Hypothalamus (tissue), 51 donors: ENCODE results near the gene KLC1.
A peak's percentile ranks its signal among the peaks of the same experiment; 100 is the strongest.
"Not testable (repeated sequence)": the region's sequence is repeated elsewhere in the genome, so short reads cannot be mapped to it uniquely, and the experiment has no call there.

Experiments used
- DNase-seq, 51 donors: peaks; one replicate each; lab custom pipeline; 2025; lab: John Stamatoyannopoulos, UW

Gene KLC1

DNA sequence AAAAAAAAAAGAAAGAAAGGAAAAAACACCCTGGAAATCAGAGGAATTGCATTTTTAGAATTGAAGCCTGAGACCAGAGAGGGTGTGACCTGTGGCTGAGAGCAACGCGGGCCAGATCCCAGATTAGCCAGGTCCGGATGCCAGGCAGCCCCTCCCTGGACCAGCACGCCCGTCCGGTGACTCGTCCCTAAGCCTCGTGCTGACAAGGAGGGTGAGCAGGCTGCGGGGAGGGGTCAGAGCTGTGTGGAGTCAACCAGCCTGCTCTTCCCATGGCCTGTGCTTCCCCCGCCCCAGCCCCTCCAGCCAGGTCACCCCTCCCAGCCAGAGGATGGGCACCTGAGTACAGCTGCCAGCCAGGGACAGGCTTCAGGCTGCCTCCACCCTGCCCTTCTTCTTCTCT lies 4.2 kb upstream of the KLC1 start:
- no peak for DNase-seq

DNA sequence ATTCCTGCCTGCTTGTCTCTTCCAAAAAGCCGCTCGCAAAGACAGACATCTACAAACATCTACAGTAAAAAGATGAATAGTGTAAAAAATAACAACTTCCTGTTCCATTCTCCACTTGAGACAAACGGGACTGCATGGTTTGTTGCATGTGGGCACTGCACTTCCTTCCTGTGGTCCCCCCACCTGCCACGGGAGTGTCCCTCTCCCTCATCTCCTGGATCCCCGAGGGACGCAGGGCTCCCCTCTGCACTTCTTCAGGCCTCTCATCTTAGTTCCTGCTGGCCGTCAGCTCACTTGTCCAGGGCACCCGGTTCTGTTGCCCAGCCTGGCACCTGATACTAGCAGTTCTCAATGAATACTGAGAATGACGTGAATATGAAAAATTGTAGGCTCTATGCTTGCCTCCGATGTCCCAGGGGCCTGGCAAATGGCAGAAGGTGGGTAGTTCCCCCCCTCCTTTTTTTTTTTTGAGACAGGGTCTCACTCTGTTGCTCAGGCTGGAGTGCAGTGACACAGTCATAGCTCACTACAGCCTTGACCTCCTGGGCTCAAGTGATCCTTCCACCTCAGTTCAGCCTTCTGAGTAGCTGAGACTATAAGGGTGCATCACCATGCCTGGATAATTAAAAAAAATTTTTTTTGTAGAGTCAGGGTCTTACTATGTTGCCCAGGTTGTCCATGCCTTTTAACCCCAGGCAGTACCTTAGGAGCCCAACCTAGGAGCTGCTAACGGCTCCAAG lies 3.5 kb upstream of the KLC1 start:
- DNase-seq: no peak

DNA sequence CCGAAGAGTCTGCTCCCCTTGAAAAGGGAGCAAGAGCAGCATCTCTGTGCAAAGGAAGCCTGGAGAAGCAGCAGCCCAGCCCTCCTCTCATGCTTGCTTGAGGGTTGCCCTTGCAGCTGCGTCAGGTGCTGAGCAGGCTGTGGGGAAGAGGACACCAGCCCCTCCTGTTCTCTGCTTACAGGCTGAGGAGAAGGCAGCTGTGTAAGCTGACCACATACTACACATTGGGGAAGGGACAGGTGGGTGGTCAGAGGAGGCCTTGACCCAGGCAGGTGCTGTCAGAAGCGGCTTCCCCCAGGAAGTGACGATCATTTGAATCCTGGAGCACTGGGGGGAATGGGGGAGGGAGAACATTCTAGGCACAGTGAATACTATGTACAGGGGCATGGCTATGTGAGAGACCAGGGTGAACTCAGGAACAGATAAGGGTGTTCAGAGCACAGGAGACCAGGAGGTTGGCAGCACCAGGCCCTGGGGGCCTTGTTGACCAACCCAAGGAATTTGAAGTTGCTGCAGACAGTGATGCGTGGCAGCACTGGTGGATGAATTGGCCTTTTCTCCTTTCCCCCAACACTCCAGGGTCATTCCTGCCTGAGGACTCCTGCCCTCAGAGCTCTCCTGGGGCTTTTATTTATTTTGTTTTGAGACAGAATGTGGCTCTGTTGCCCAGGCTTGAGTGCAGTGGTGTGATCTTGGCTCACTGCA lies 2.7 kb upstream of the KLC1 start:
- no peak for DNase-seq

DNA sequence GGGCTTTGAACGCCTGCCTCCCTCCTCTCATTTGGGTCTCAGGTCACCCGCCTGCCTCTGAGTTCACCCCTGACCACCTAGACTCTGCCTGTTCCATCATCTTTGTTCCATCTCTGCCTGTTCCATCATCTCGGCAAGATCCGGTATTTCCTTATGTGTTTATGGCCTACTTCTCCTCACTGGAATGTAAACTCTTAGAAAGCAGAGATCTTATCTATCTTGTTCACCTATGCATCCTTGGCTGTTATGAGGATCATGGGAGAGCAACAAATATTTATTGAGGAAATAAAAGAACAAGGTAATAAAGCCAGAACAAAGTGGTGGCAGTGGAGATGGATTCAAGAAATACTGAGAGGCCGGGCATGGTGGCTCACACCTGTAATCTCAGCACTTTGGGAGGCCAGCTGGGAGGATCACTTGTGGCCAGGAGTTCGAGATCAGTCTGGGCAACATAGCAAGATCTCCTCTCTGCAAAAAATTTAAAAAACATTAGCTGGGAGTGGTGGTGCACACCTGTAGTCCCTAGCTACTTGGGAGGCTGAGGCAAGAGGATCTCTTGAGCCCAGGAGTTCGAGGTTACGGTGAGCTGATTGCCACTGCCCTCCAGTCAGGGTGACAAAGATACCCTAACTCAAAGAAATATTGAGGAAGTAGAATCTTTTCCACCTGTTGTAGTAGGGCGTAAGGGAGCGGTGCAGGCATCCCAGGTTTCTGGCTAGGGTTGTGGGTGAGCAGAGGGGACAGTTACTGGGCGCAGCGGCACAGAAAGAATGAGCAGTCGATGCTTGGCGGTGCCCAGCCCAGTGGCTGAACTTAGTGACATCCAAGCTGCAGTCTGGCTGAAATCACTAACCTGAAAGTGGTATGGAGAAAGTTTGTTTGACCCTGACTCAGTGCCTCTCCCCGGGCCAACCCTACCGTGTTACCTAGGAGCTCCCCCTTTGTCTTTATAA lies 1.7 kb upstream of the KLC1 start:
- no peak for DNase-seq

DNA sequence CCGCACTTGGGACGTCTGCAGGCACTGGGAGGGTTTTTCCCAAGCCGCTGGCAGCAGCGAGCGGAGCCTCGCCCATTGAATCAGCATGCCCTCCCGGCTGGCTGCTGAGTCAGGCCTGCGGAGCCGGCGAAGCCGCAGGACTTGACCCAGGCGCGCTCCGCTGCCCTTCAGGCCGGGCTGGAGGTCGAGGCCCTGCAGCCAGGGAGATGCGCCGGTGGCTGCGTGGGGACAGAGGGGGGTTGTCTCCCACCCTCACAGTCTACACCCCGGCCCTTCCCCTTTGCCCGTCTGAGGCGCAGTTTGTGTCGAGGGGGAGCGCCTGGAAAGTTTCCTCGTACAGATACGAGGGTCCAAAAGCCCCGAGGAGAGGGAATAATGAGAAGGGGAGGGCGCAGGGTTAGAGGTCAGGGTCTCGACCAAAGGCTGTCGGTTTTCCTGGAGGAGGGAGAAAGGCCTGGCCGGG lies 759 bp upstream of the KLC1 start:
- peak in 36 of 51 donors; percentile 18 to 66 (median 40) for DNase-seq

DNA sequence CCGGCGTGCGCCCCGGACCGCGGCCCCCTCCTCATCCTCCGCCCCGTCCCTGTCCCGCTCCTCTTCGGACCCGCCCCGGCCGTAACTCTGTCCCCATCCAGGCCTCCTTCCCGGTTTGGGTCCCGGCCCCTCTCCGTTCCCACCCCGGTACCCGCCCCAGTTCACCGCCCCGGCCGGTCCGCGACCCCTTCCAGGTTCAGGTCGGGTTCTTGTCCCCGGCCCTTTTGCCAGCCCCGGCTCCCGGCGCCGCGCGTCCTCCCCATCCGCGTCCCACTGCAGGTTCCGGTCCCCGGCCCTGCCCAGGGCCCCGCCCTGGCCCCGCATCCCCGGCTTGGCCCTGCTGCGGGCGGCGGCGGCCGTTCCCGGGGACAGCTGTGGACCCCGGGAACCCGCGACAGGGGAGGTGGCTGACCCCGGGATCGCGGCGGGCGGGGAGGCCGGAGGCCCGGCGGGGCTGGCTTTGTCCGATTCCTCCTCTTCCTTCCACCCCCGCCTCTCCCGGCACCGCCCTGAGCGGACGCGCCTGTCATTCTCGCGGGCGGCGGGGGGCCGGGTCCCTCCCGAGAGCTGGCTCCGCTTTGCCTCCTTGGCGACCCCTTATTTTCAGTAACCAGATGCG lies 601 bp downstream of the KLC1 start:
- peak in 34 of 51 donors; percentile 14 to 72 (median 52) for DNase-seq

DNA sequence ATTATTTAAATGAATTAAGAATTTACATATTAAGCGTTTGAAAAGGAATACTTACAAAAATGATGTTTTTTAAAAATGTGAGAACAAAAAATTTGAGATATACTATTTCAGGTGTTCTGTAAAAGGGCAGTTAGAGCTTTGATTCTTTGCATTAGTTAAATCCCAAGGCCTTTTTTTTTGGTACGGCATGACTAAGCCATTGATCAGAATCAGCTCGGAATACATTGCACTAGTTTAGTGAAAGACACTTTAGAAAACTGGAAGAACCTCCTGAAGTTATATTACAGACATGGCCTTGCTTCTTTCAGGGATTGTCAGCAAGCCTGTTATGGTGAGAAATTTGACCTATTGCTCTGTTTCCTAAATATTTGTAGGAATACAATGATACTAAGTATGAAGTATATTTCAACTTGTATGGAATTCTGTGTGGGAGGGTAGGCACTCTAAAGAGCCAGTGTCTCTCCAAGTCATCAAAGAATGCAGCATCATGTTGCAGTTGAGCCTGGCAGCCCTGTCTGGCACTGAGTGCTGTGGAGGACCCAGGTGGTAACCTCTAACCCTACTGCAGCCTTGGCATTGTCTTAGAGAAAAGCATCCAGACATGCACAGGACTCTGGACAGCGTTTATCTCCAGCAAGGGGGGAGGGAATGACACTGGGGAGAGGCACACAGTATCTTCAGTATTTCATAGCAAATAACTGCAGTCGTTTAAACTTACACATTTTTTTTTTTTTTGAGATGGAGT lies 1.5 kb downstream of the KLC1 start:
- no peak for DNase-seq

DNA sequence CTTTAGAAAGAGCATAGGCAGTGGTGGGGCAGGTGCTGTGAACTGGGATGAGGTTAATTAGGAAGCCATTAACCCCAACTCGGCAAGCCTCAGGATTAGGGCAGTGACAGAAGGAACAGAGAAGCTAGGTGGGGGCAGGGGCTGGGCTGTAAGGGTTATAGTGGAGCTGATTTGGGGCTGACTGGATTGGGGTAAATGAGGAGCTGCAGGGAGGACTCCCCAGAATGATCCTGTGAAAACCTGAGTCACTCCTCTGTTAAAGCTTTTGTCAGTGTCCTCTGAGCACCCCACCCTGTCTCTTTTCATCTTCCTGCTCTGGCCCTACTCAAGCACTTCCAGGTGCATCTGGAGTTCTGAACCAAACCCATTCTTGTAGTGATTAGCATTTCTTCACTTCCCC lies 4.4 kb downstream of the KLC1 start:
- no peak for DNase-seq

DNA sequence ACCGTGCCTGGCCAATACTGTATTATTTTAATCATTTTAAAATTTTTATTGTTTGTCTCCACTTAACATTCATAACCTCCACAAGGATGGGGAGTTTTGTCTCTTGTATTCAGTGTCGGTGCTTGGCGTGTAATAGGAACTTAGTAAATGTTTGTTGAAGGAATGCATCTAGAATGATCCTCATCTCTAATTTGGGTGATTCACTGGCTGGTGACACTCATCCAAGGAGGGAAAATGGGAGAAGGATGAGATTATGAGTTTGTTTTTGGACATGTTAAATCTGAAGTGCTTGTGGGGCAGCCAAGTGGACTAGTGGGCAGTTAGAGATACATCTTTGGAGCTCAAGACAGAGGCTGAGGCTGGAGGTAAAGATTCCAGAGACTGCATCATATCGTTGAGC lies 5.1 kb downstream of the KLC1 start:
- DNase-seq: no peak

DNA sequence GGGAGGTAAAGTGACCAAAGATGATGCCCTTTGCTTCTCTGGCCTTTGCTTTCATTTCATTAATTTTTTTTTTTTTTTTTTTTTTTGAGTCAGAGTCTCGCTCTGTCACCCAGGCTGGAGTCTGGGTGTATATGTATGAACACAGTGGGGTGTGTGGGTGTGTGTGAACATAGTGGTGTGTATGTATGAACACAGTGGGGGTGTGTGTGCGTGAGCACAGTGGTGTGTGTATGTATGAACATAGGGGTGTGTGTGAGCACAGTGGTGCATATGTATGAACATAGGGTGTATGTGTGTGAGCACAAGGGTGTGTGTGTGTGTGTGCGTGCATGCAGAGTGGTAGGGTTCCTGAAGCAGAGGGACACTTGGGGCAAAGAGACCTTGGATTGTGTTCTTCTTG lies 9.6 kb downstream of the KLC1 start:
- DNase-seq: no peak

DNA sequence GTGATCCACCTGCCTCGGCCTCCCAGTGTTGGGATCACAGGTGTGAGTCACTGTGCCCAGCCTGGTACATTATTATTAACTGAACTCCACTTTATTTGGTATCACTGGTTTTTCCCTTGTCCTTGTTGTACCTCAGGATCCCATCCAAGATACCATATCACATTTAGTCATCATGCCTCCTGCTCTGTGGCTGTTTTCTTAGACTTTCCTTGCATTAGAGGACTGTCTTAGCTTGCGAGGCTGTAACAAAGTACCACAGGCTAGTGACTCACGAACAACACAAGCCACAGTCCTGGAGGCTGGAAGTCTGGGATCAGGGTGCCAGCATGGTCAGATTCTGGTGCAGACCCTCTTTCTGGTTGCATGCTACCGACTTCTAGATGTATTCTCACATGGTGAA lies 12.2 kb downstream of the KLC1 start:
- DNase-seq: no peak

DNA sequence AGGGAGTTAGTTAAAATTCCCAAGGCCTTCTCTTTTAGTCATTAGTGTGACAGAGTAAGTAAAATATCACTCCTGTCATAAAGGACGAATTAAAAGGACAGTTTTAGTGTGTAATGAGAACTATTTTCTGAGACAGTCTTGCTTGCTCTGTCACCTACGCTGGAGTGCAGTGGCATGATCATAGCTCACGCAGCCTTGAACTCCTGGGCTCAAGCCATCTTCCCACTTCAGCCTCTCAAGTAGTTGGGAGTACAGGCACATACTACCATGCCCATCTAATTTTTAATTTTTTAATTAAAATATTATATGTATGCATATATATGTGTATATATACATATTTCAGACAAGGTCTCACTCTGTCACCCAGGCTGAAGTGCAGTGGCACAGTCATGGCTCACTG lies 17.2 kb downstream of the KLC1 start:
- no peak for DNase-seq

DNA sequence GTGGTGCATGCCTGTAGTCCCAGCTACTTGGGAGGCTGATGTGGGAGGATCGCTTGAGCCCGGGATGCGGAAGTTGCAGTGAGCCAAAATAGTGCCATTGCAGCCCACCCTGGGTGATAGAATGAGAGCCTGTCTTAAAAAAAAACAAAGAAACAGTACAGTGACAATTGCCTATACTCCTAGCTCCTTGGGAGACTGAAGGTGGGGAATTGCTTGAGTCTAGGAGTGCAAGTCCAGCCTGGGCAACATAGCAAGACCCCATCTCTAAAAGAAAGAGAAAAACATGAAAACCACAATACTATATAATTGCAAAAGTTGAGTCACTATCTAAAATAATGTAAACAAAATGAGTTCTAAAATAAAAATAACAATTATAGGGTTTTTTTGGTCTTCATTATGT lies 20.0 kb downstream of the KLC1 start:
- no peak for DNase-seq

DNA sequence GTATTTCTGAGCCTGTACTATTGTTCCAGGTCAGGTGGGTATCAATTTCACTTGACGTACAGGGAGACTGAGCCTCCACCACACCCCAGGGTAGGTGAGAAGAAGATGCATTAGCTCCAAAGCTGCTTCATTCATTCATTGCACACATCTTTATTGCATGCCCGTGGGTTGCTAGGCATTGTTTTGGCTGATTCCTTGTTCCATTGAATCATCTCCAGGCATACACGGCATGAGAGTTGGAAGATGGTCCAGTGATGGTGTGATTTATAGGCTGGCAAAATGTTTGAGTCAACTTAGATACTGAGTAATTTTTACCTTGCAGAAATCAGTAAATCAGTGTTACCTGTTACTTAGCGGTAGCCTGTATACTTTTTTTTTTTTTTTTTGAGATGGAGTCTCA lies 21.2 kb downstream of the KLC1 start:
- no peak for DNase-seq

DNA sequence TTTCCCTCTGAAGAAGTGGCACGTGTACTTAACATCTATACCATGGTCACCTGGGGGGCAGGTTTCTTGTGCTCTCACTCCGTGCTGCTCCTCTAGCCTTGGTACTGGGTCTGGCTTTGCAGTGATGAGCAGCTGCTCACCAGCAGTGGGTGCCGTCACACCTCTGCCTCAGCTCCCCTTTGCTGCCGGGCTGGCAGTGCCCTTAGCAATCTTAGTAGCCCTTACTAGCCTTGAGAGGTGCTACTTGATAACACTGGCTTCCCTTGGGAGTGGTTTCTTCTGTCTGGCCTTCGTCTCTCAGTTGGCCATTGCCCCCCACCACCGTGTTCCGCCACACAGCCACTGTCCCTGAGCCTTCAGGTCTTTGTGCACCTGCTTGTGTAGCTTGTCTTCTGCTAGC lies 22.6 kb downstream of the KLC1 start:
- no peak for DNase-seq

DNA sequence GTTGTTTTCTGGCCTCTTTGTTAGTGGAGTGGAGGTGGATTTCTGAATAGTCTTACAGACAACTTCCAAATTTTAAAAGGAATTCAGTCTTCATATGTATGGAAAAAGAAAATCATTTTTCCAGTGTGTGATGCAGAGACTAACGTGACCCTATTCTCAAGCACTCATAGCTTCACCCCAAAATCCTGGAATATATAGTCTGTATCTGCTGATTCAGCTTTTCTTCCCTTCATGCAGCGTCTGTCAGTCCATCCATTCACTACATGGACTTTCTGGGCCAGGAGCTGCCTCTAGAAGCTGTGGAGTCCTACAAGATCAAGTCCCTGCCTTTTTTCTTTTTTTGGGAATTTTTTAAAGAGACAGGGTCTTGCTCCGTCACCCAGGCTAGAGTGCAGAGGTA lies 23.8 kb downstream of the KLC1 start:
- no peak for DNase-seq

DNA sequence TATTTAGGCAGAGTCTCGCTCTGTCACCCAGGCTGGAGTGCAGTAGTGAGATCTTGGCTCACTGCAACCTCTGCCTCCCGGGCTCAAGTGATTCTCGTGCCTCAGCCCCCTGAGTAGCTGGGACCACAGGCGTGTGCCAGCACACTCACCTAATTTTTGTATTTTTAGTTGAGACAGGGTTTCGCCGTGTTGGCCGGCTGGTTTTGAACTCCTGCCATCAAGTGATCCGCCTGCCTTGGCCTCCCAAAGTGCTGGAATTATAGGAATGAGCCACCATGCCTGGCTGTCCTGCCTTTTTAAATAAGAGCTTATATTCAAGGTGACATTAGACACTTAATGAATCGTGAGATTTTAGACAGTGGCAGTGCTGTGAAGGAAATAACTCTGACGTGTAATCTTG lies 24.3 kb downstream of the KLC1 start:
- DNase-seq: not testable (repeated sequence)

DNA sequence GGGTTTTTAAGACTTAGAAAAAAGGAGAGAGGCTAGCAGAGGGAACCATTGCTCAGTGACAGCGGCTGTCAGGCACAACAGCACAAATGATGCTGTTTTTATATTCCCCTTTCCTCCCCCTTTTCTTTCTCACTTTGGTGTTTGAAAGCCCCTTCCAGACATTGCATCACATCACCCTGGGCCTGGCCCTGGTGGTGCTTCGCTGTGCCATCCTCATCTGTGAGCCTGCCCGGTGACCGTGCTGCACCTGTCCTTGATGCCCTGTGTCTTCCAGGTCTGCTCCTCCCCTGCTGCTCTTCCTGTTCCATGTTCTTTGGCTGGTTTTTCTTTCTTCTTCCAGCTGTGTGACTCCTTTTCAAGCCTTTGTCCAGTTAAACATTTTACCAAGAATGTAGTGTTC lies 24.8 kb downstream of the KLC1 start:
- DNase-seq: no peak

DNA sequence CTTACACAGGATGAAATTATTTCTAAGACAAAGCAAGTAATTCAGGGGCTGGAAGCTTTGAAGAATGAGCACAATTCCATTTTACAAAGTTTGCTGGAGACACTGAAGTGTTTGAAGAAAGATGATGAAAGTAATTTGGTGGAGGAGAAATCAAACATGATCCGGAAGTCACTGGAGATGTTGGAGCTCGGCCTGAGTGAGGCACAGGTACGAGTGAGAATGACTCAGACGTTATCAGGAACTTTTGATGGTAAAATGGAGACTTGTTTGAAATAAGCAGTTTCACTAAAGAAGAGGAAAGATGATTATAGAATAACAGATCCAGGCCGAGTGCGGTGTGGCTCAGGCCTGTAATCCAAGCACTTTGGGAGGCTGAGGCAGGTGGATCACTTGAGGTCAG lies 25.6 kb downstream of the KLC1 start:
- no peak for DNase-seq
